AML-193 (cell line): ENCODE measurements around the gene DENND2A.
"Not testable (repeated sequence)": the region's sequence is repeated elsewhere in the genome, so short reads cannot be mapped to it uniquely, and the experiment has no call there.

Experiments
- DNase-seq, 2 experiments: peaks; one replicate each; lab custom pipeline; 2025; lab: John Stamatoyannopoulos, UW

Gene DENND2A, protein sequence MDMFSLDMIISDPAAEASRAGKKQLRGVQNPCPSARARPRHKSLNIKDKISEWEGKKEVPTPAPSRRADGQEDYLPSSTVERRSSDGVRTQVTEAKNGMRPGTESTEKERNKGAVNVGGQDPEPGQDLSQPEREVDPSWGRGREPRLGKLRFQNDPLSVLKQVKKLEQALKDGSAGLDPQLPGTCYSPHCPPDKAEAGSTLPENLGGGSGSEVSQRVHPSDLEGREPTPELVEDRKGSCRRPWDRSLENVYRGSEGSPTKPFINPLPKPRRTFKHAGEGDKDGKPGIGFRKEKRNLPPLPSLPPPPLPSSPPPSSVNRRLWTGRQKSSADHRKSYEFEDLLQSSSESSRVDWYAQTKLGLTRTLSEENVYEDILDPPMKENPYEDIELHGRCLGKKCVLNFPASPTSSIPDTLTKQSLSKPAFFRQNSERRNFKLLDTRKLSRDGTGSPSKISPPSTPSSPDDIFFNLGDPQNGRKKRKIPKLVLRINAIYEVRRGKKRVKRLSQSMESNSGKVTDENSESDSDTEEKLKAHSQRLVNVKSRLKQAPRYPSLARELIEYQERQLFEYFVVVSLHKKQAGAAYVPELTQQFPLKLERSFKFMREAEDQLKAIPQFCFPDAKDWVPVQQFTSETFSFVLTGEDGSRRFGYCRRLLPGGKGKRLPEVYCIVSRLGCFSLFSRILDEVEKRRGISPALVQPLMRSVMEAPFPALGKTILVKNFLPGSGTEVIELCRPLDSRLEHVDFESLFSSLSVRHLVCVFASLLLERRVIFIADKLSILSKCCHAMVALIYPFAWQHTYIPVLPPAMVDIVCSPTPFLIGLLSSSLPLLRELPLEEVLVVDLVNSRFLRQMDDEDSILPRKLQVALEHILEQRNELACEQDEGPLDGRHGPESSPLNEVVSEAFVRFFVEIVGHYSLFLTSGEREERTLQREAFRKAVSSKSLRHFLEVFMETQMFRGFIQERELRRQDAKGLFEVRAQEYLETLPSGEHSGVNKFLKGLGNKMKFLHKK

DNA sequence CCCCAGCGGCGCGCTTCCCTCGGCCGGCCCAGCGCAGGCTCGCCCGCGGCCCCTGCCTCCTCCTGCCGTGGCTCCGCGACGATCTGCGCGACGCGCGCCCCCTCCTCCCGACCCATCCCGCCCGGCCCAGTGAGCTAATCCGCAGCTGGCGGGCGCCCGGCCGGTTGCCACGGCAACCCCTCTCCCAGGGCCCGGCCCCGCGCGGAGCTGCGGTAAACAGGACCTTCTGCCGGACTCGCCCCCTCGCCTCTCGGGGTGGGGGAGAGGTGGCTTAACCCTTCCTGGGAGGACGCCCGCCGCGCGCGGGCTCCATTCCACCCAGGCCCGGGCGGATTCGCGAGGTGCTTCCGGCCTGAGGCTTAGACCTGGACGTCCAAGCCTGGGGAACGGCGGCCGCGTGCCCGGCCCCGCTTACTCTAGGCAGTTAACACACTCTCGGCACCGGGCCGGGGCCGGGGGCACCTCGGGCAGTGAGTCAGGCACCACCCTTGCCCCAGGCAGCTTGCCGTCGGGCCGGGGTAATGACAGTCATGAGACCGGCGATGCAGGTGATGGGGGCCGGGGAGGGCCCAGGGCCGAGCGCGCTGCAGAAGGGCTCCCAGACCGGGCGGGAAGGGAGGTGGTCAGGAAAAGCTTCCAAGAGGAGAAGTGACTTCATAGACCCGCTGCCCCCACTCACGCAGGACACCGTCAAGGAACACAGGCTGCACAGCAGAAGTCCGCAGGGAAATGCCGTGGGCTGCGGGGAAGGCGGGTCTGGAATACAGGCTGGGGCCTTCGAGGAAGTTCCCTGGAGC is at the start of gene DENND2A:
Gene DENND2A, minus strand, starts transcription at position 87 of the 797 bp plus-strand sequence. CDS start 38,416 bp downstream, outside the sequence.
- DNase-seq, result no peak

DNA sequence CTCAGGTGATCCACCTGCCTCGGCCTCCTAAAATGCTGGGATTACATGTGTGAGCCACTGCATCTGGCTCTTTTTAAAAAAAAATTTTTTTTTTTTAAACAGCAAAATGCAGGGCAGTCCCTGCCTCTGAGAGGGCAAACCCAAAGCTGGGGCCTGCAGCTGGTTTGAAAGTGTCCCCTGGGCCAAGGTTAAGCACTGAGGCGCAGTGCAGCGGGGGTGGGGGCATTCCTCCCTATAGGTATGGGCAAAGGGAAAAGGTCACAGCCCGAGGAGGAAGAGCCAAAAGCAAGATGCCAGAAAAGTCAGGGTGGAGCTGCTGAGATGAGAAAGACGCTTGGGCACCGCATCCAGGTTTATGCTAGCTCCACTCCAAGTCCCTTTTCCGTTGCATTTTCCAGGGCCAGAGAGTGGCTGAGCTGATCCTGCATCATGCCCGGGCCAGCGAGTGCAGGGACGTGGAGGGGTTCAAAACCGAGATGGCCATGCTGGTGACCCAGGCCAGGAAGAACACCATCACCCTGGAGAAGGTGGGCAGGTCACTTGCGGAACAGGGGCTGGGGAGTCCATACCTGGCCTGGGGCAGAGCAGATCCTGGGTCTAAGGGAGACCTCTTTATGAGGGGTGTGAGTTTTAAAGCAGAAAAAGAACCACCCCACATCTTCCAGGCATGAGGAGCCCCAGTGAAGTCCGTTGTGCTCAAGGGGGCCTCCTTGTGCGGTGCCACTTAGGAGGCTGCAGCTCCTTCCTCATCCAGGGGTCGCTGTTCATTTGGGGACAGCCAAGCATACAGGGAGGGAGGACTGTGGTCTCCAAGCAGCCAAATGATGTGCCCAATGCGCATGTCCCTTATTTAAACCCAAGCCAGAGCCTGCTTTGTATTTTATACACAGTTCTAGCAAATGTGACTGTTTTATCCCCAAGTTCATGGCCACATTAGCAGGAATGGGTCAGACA is 48.9 kb upstream of the DENND2A start:
- DNase-seq, result no peak

DNA sequence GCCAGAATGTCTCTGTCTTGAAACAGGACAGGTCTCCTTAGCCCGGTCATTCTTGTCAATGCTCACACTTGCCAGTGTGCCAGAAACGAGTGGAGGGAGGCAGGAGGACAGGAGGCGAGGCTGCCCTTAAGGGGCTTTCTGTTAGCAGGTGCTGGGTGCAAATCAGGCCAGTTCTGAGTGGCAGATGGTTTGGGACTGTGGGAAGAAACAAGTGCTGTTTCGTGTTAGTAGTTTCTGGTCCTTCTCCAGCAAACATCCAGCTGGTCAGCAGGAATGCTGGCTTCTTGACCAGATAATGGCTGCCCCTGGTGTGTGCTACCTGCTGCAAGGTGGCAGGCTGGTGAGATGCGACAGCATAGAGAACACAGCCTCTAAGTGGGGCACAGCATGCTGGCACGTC is 47.7 kb upstream of the DENND2A start:
- no peak for DNase-seq

DNA sequence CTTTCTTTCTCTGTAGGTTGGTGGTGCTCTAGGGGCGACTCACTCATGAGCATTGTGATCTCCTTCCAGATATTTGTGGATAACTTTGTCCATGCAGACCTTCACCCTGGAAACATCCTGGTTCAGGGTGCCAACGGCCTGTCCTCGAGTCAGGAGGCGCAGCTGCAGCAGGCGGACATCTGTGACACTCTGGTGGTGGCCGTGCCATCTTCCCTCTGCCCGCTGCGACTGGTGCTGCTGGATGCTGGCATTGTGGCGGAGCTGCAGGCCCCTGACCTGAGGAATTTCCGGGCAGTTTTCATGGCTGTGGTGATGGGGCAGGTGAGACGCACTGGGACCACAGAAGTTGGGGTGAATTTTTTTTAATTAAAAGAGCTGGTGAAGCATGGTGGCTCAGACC is 46.3 kb upstream of the DENND2A start:
- no peak for DNase-seq

DNA sequence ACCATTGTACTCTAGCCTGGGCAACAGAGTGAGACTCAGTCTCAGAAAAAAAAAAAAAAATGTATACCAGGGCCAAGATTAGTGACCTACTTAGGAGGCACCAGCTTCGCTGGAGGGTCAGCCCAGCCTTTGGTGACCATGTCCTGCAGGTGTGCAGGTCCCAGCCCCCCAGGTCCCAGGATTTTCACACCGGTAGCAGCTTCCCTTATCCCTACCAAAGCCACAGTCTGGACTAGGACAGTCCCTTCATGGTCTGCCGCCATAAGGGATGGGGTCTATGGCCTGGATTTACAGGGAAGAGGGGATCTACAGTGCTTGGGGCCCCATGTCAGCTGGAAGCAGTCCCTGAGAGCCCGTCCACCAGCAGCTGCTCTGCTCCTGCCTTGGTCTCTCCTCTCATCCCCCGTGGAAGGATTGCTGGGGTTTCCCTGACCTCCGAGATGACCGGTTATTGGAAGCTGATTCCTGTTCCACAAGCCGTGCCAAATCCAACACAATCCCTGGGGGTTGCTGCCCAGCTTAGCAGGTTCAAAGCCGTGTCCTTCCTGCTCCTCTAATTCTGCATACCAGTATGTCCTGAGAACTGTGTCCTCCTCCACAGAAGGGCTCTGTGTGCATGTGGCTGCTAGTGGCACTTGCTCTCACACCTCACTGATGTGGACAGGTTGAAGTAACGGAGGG is 44.9 kb upstream of the DENND2A start:
- no peak for DNase-seq

DNA sequence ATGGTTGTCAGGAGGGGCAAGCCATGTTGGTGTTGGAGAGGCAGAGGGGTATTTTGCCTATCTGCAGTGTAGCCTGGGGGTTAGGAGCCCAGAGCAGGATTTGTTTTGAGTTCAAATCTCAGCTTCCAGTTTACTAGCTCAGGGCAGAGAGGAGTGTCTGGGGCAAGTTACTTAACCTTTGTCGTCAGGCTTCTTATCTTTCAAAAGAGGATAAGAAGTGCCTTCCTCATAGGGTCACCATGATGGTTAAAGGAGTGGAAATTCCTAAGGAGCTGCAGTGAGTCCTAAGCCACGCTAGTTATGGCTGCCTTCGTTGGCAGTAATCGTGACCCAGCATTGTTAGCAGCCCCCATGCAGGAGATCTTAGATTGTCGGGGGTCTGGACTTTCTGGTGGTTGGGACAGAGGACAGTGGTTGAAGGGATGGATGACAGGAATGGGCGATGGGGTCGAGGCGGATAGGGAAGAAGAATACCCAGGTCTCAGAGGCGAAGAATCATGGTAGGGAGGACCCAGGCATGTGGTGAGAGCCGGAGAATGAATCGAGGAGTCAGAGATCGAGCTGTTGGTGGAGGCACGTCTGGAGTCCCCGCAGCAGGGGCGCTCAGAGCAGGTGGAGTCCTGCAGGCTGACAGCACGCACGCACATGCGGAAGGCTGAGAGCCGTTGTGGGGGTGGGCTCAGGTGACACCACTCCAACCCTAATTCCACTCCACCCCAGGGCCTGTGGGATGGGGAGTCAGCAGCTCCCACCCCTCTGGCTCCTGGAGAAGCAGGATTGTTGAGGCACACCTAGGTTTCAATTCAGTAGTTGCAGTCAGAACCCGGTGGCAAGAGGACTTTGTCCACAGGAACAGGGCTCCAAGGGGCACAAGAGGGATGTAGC is 43.7 kb upstream of the DENND2A start:
- DNase-seq, result no peak

DNA sequence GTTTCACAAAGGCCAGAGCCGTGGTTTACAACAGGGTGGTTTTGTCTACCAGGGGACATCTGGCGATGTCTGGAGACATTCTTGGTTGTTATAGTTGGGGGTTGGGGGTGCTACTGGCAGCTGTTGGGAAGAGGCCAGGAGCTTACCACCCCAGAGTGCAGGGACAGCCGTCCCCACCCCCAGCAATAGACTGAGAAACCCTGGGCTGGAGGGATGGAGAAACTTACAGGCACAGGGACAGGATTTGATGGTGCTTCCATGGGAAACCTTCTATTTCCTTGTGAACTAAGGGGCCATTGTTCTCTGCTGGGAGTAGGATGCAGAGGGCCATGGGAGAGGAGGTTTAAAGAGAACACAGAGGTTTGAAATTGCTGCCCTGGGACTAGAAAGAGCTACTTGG is 43.0 kb upstream of the DENND2A start:
- no peak for DNase-seq

DNA sequence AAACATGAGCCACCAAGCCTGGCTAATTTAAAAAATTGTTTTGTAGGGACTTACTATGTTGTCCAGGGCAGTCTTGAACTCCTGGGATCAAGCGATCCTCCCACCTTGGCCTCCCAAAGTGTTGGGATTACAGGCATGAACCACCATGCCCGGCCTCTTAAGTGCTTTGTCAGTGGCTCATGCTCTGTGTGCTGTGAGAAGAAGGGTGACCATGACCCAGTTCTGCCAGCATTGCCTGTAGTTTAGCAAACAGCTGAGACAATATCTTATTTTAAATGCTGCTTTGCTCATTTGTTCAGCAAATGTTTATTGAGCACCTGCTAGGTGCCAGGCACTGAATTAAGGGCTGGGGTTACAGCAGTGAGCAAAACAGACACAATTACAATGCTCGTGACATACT is 41.2 kb upstream of the DENND2A start:
- DNase-seq, result no peak

DNA sequence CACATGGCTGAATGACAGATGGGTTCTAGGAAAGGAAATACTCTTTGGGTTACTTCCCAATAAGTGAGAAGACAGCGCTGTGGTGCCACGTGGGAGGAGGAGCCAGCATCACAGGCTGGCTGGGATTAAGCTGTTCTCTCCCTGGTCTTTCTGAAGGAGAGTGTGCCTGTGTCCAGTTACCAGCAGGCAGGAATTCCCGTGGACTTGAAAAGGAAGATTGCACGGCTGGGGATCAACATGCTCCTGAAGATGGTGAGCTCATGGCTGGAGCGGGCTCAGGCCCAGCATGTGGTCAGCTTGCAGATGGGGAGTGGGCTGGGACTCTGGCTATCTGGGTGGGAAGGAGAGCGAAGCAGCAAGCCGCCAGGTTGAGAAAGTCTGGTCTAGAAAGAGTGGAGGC is 40.3 kb upstream of the DENND2A start:
- DNase-seq, result no peak

DNA sequence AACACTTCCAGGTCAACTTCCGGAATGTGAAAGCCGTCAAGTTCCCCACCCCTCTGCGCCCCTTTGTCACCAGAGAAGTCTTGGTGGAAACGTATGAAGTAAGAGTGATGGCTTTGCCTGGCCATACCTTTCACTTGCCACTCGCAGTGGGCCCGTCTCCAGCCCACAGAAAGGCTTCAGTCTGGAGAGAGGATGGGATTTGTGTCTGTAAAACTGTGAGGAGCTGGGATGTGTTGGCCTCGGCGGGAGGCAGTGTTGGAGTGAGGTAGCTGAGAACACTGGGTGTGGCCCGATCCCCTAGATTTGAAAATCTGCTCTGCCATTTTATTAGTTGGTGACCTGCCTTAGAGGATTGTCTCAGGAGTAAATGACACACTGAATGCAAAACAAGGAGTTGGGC is 38.6 kb upstream of the DENND2A start:
- no peak for DNase-seq

DNA sequence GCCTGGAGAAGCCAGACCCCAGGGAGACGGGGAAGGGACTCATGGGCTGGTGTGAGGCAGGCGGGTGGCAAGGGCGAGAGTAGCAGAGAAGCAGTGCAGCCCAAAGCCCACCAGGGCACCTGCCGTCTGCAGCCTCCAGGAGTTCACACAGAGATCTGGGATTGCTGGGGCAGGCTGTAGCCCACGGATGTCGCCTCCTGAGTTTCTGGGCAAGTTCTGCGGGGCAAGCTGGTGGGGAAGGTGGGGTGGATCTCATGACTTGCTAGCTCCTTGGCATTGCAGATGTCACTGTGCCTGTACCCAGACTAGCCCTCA is 38.2 kb upstream of the DENND2A start:
- DNase-seq, result no peak

DNA sequence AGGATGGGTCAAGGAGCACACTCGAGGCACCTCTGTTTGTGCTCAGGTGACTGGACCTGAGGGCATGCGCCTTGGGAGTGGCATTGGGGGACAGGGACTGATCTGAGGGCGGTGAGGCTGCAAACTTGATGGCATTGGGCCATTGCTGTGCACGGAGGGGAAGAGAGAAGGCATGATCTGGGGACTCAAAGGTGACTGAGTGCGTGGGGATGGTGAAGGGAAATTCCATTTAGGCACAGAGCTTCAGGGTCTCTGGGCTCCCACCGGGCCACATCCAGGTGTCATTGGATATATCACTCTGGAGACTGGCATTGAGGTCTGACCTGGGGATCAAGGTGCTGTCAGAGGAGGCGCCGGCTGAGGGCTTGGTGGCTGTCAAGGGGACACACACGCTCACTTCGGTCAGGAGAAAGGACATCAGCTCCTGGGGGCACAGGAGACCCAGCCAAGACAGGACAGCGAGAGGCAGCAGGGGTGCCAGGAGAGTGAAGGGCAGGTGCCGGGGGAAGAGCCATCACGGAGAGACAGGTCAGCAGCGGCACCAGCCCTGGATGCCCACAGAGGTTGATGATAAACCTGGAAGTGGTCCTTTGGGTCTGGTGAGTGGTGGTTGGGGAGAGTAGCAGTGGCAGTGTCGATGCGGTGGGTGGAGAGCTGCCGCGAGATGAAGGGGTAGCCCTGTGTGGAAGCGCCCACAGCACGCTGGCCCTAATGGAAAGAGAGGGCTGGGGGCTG is 37.6 kb upstream of the DENND2A start:
- DNase-seq, result no peak

DNA sequence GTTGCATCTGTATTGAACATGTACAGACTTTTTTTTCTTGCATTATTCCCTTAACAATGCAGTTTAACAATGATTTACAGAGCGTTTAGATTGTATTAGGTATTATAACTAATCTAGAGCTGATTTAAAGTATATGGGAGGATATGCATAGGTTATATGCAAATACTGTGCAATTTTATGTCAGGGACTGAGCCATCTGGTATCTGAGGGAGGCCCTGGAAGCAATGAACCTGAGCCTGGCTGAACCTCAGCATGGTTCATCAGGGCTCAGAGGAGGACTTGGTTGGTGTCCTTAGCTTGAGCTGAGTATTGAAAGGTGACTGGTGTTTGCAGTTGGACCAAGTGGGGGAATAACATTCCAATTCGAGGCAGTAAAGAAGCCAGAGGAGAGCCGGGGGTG is 36.9 kb upstream of the DENND2A start:
- DNase-seq, result no peak

DNA sequence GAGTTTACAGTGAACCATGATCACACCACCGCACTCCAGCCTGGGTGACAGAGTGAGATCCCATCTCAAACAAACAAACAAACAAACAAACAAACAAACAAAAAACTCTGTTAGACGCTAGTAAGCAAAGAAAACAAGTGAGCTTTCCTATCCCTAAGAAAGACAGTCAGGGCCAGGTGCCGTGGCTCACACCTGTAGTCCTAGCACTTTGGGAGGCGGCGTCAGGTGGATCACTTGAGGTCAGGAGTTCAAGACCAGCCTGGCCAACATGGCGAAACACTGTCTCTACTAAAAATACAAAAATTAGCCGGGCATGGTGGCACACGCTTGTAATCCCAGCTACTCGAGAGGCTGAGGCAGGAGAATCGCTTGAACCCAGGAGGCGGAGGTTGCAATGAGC is 36.3 kb upstream of the DENND2A start:
- DNase-seq, result not testable (repeated sequence)

DNA sequence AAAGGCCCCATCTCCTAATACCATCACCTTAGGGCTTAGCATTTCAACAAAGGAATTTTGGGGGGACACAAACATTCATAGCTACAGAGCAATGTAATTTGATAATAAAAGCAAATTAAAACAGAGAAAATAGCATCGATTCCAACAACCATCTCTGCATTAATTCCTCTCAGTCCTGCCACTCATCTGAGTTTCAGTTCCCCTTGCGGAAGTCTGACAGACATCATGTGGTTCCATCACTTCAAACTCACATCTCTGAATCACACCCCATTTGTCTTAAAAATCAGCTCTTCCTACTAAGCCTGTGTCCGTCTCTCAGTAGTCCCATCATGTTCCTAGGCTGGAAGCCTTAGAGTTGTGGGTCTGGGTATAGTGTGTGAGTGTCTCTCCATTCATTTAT is 35.7 kb upstream of the DENND2A start:
- no peak for DNase-seq

DNA sequence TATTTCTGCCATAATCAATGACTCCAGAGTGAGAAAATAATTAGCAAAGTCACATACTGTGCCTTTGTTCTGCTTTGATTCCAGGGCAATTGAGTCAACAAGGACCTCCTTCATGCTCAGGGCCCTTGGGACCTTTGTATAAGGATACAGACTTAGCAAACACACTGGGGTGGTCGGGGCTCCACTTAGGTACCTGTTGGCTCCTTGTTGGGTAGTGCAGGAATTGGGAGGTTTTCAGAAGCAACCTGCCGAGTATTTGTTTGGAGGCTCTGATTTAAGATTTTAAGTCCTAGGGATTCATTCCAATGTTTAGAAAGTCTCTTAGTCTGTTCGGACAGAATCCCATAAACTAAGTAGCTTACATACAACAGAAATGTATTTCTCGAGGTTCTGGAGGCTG is 35.1 kb upstream of the DENND2A start:
- no peak for DNase-seq

DNA sequence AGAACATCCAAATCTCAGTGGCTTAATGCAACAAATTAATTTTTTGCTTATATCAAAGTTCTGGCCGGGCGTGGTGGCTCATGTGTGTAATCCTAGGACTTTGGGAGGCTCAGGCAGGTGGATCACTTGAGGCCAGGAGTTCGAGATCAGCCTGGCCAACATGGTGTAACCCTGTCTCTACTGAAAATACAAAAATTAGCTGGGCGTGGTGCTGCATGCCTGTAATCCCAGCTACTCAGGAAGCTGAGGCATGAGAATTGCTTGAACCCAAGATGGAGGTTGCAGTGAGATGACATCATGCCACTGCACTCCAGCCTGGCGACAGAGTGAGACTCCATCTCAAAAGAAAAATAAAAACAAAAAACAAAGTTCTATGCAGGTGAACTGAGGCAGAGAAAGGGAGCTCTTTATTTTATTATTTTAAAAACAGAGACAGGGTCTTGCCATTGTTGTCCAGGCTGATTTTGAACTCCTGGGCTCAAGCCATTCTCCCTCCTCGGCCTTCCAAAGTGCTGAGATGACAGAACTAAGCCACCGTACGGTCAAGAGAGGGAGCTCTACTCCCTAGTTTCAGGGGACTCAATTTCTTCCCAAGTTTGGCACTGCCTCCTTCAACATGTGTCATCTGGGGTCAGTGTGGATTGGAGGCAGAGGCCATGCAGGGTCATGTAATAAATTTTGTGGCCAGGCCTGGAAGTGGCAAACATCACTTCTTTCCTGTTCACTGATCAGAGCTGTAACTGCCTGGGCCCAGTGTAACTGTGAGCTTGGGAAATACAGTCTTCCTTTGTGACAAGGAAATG is 34.5 kb upstream of the DENND2A start:
- peak; percentile 87 to 93 for DNase-seq

DNA sequence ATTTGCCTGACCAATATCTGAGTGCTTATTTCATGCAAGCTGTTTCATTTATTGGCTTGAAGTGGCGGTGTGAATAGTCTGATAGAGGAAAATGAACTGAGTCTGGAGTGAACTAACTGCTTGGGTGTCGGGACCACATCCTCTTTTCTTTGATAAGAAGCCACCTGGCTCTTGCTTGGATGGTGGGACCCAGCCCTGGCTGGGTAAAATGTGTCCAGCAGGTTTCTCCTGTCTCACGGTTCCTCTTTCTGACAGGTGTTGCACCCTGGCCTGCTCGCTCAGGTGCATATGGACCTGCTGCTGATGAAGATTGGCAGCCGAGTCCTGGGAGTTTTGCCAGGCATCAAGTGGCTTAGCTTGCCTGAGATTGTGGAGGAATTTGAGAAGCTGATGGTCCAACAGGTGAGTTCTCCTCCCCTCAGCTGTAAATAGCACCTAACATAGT is 33.8 kb upstream of the DENND2A start:
- DNase-seq, result no peak
